ENCODE results near the gene PRKAR1B.

GRCh38 chr7:646951-647350 is 80.1 kb downstream of the PRKAR1B start:
- no peak for TF ChIP-seq CTCF (conservative IDR thresholded peaks at IDR 0.05; ENCODE audit: low read length)
- TF ChIP-seq EZH2phosphoT487 (IDR thresholded peaks at IDR 0.05; ENCODE audit: borderline replicate concordance, low read depth, low read length): no peak
